ENCODE results near the gene REXO1. TPM values are rescaled to one million over a fixed set of nuclear protein-coding genes. Genes with fewer than 3 reads are reported as not detected.

The REXO1 gene
- total and polyA plus RNA-seq, 2 donors (not counting 3 experiments of a cell fraction or from before 2014, with no cell fraction given), result 41.1 to 56.9 TPM

GRCh38 chr19:1863328-1863637, 15.0 kb upstream of the REXO1 start, which contains the start of gene KLF16:
Gene KLF16, minus strand, starts transcription at chr19:1863579. Its CDS starts 82 bp downstream, at chr19:1863497.
- Histone ChIP-seq H3K4me2 (ENCODE audit: insufficient read depth, low read length) (peak within 1 kb of the TSS; percentile 89), H3K9me1 (replicated peaks; ENCODE audit: control insufficient read depth, extremely low read depth, insufficient read depth, low read length) (no peaks in the 10 kb centered on the region), H2AFZ (ENCODE audit: low read depth, low read length) (peak within 1 kb of the TSS; percentile 58), H3K27ac (ENCODE audit: insufficient read depth, low read depth, low read length) (peak within 1 kb of the TSS; percentile 65), H3K9ac (replicated peaks; ENCODE audit: extremely low read depth, insufficient read depth, low read length) (peak within 1 kb of the TSS; percentile 85), H4K20me1 (replicated peaks; ENCODE audit: control insufficient read depth, extremely low read depth, insufficient read depth, low read length) (no peaks in the 10 kb centered on the region), H3K9me3 (replicated peaks; ENCODE audit: control insufficient read depth, insufficient read depth, low read length) (no peaks in the 10 kb centered on the region), H3K27me3 (ENCODE audit: control insufficient read depth in 2 of 2, insufficient read depth in 2 of 2, low read length in 2 of 2) (no peaks in the 10 kb centered on the region), H3K36me3 (ENCODE audit: control insufficient read depth in 2 of 2, extremely low read depth in 1 of 2, insufficient read depth in 2 of 2, low read length in 2 of 2) (no peaks in the 10 kb centered on the region), H3K4me3 (replicated peaks in 1 of 3; ENCODE audit: insufficient read depth in 1 of 3, low read depth in 1 of 3, low read length in 3 of 3) (peak within 1 kb of the TSS; percentile 78 to 99 (median 85)), H3K79me2 (ENCODE audit: control insufficient read depth, insufficient read depth, low read length) (peaks cover 47% of the 10 kb centered on the region), H3K4me1 (ENCODE audit: control insufficient read depth, extremely low read depth, insufficient read depth, low read length) (peaks cover 22% of the 10 kb centered on the region)
- intact Hi-C loops (cut with micrococcal nuclease), result loop anchor here (1.0 kb wide), 2 partner anchors 16 to 233 kb away; partner anchors contain the start of genes IZUMO4 and MOB3A
- DNase-seq (ENCODE audit: low read depth, low spot score) (no peak), FAIRE-seq (no peak)
- ChIA-PET CTCF (no interaction called here), POLR2A (no interaction called here)
- dilution Hi-C loops (cut with MboI; ENCODE audit: extremely low pct_ligation_motif_present, low sequenced_read_pairs), result no loop called here
- no TSS peak for BruUV-seq (replicated peaks)
- TF ChIP-seq FOS (IDR thresholded peaks at IDR 0.05; ENCODE audit: borderline replicate concordance, insufficient read depth, low read length), result no peak
- TF ChIP-seq POLR2A (IDR thresholded peaks at IDR 0.05; ENCODE audit: low read depth, low read length), result peak; percentile 35

GRCh38 chr19:1862424-1863327, 14.4 kb upstream of the REXO1 start:
- peak; percentile 49 for FAIRE-seq
- POLR2A ChIA-PET, result no interaction called here
- intact Hi-C loops (cut with micrococcal nuclease), result loop anchor here (1.0 kb wide), 2 partner anchors 15 to 234 kb away; partner anchors contain the start of genes IZUMO4 and MOB3A
- H3K4me2 ChIP-seq (ENCODE audit: insufficient read depth, low read length), result peak overlapping the region; percentile 89
- peak overlapping the region; percentile 45 for H3K27ac ChIP-seq (ENCODE audit: insufficient read depth, low read depth, low read length)
- H3K9me3 ChIP-seq (replicated peaks; ENCODE audit: control insufficient read depth, insufficient read depth, low read length), result no peaks in the 10 kb centered on the region
- H3K36me3 ChIP-seq (ENCODE audit: control insufficient read depth in 2 of 2, extremely low read depth in 1 of 2, insufficient read depth in 2 of 2, low read length in 2 of 2), result no peaks in the 10 kb centered on the region
- no peak for DNase-seq (ENCODE audit: low read depth, low spot score)
- dilution Hi-C loops (cut with MboI; ENCODE audit: extremely low pct_ligation_motif_present, low sequenced_read_pairs), result no loop called here
- peaks cover 53% of the 10 kb centered on the region for H3K79me2 ChIP-seq (ENCODE audit: control insufficient read depth, insufficient read depth, low read length)
- peak overlapping the region; percentile 82 for H3K9ac ChIP-seq (replicated peaks; ENCODE audit: extremely low read depth, insufficient read depth, low read length)
- H3K4me1 ChIP-seq (ENCODE audit: control insufficient read depth, extremely low read depth, insufficient read depth, low read length), result peaks cover 28% of the 10 kb centered on the region
- TF ChIP-seq GATA2 (IDR thresholded peaks at IDR 0.05; ENCODE audit: insufficient read depth, insufficient read length, low read depth, low read length) (no peak), POLR2AphosphoS5 (IDR thresholded peaks at IDR 0.05; ENCODE audit: insufficient read depth, low read depth, low read length) (peak; percentile 7)
- TSS peak; percentile 46 for BruUV-seq (replicated peaks)
- H3K9me1 ChIP-seq (replicated peaks; ENCODE audit: control insufficient read depth, extremely low read depth, insufficient read depth, low read length), result no peaks in the 10 kb centered on the region
- H3K27me3 ChIP-seq (ENCODE audit: control insufficient read depth in 2 of 2, insufficient read depth in 2 of 2, low read length in 2 of 2), result no peaks in the 10 kb centered on the region
- peak overlapping the region; percentile 58 for H2AFZ ChIP-seq (ENCODE audit: low read depth, low read length)
- no peaks in the 10 kb centered on the region for H4K20me1 ChIP-seq (replicated peaks; ENCODE audit: control insufficient read depth, extremely low read depth, insufficient read depth, low read length)
- peak overlapping the region; percentile 78 to 99 (median 85) for H3K4me3 ChIP-seq (replicated peaks in 1 of 3; ENCODE audit: insufficient read depth in 1 of 3, low read depth in 1 of 3, low read length in 3 of 3)
- CTCF ChIA-PET, result no interaction called here

All from endothelial cell of umbilical vein (primary cell).